ENCODE results near the gene MRC1. TPM values are rescaled to one million over a fixed set of nuclear protein-coding genes. Genes with fewer than 3 reads are reported as not detected.

MRC1 gene
- total and polyA plus RNA-seq, 2 of the 13 experiments (the other 11 are each of a cell fraction or from before 2014, with no cell fraction given): not detected

- in situ Hi-C loops (cut with HindIII; ENCODE audit: extremely low pct_ligation_motif_present, low pct_unique_long_range_greater_than_20kb): no loop called here
- ChIA-PET CTCF (ENCODE audit: low intra/inter-chr PET ratio, low total read pairs) (no interaction called here), POLR2A (no interaction called here)
- Histone ChIP-seq H3K27ac (ENCODE audit: extremely low read length, insufficient read depth, low read length) (no peak overlapping the region), H4K20me1 (ENCODE audit: insufficient read depth, low read length) (no peaks in the 10 kb centered on the region), H3K4me2 (ENCODE audit: low read depth, low read length) (no peak overlapping the region), H3K27me3 (ENCODE audit: control insufficient read depth in 1 of 2, insufficient read depth in 2 of 2, low read length in 2 of 2) (peaks cover 0 to 5% of the 10 kb centered on the region in 2 experiments; a peak in 1 of 5 replicates), H3K36me3 (replicated peaks in 1 of 2; ENCODE audit: control insufficient read depth in 1 of 2, insufficient read depth in 2 of 2, low read length in 2 of 2) (no peaks in the 10 kb centered on the region), H3K79me2 (ENCODE audit: insufficient read depth, low read length) (no peaks in the 10 kb centered on the region), H3K4me1 (ENCODE audit: insufficient read depth, low read length) (no peaks in the 10 kb centered on the region), H3K4me3 (replicated peaks in 1 of 3; ENCODE audit: insufficient read depth in 1 of 3, low read depth in 2 of 3, low read length in 3 of 3) (no peak overlapping the region), H3K9me3 (ENCODE audit: low read length) (no peaks in the 10 kb centered on the region), H2AFZ (ENCODE audit: low read length) (no peak overlapping the region), H3K9ac (ENCODE audit: insufficient read depth, low read depth, low read length) (no peak overlapping the region)
- 2% methylated on average over 3 of the region's 3 CpGs for WGBS (ENCODE audit: low lambda C conversion rate)
- intact Hi-C loops (cut with micrococcal nuclease; ENCODE audit: unreplicated experiment): no loop called here
- no TSS peak for BruUV-seq (replicated peaks)
- ATAC-seq (no peak), FAIRE-seq (no peak), DNase-seq (ENCODE audit: low spot score) (no peak)
- TF ChIP-seq HES4 (CRISPR knock-in tag; IDR thresholded peaks at IDR 0.05; ENCODE audit: borderline replicate concordance) (no peak), SSRP1 (CRISPR knock-in tag; IDR thresholded peaks at IDR 0.05) (no peak), ZNF629 (CRISPR knock-in tag; conservative IDR thresholded peaks at IDR 0.05) (no peak), ZNF792 (CRISPR knock-in tag; IDR thresholded peaks at IDR 0.05) (no peak), MEIS2 (CRISPR knock-in tag; IDR thresholded peaks at IDR 0.05) (no peak), ZNF260 (CRISPR knock-in tag; IDR thresholded peaks at IDR 0.05; ENCODE audit: borderline replicate concordance, low read depth) (no peak), RBAK (CRISPR knock-in tag; IDR thresholded peaks at IDR 0.05) (no peak), NPAS2 (CRISPR knock-in tag; IDR thresholded peaks at IDR 0.05; ENCODE audit: borderline replicate concordance) (no peak), JDP2 (CRISPR knock-in tag; IDR thresholded peaks at IDR 0.05; ENCODE audit: borderline replicate concordance) (no peak), ZZZ3 (CRISPR knock-in tag; IDR thresholded peaks at IDR 0.05; ENCODE audit: borderline replicate concordance) (no peak), ZNF407 (CRISPR knock-in tag; IDR thresholded peaks at IDR 0.05; ENCODE audit: not compliant biosample characterization) (no peak), ZGPAT (CRISPR knock-in tag; IDR thresholded peaks at IDR 0.05) (no peak), ZNF878 (CRISPR knock-in tag; IDR thresholded peaks at IDR 0.05) (no peak), PRMT3 (CRISPR knock-in tag; IDR thresholded peaks at IDR 0.05; ENCODE audit: borderline replicate concordance, low read depth) (no peak)
- TF ChIP-seq, protein P1, sequence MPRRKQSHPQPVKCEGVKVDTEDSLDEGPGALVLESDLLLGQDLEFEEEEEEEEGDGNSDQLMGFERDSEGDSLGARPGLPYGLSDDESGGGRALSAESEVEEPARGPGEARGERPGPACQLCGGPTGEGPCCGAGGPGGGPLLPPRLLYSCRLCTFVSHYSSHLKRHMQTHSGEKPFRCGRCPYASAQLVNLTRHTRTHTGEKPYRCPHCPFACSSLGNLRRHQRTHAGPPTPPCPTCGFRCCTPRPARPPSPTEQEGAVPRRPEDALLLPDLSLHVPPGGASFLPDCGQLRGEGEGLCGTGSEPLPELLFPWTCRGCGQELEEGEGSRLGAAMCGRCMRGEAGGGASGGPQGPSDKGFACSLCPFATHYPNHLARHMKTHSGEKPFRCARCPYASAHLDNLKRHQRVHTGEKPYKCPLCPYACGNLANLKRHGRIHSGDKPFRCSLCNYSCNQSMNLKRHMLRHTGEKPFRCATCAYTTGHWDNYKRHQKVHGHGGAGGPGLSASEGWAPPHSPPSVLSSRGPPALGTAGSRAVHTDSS (CRISPR knock-in tag; conservative IDR thresholded peaks at IDR 0.05): no peak
Observed at GRCh38 chr10:17850501-17850900, 41.4 kb downstream of the MRC1 start.

All from HepG2 (cell line).